ENCODE results near the gene PHACTR3. TPM values are rescaled to one million over a fixed set of nuclear protein-coding genes. Genes with fewer than 3 reads are reported as not detected.

Gene PHACTR3
- total RNA-seq, 1 experiment from 2014 or later: not detected

- no peak for ATAC-seq
- no peak overlapping the region for H3K9ac ChIP-seq (ENCODE audit: low read length)
- ChIA-PET POLR2A (no interaction called here), RAD21 (ENCODE audit: low non-redundant PET in 1 of 2, low total read pairs in 2 of 2, uncharacterized antibody in 2 of 2, unreplicated experiment in 2 of 2) (no interaction called here), CTCF (no interaction called here)
- no peaks in the 10 kb centered on the region for H3K36me3 ChIP-seq (ENCODE audit: control insufficient read depth in 1 of 2, insufficient read depth in 2 of 2, low read length in 2 of 2)
- H3K9me2 ChIP-seq (ENCODE audit: insufficient read depth): no peaks in the 10 kb centered on the region
- no peaks in the 10 kb centered on the region for H3K79me2 ChIP-seq (ENCODE audit: insufficient read depth, low read length)
- no TSS peak for BruUV-seq (replicated peaks)
- no peaks in the 10 kb centered on the region for H4K20me1 ChIP-seq (ENCODE audit: insufficient read depth)
- TF ChIP-seq REST (IDR thresholded peaks at IDR 0.05; ENCODE audit: low read depth): no peak
- no peak for TF ChIP-seq RAD21 (IDR thresholded peaks at IDR 0.05; ENCODE audit: low read depth)
- no peak for TF ChIP-seq EGR1 (IDR thresholded peaks at IDR 0.05; ENCODE audit: low read depth)
- TF ChIP-seq MAX (IDR thresholded peaks at IDR 0.05): no peak
- TF ChIP-seq POLR2A (IDR thresholded peaks at IDR 0.05; ENCODE audit: borderline replicate concordance, extremely low read depth, insufficient read depth, insufficient read length): no peak
- no peak for TF ChIP-seq SIN3A (IDR thresholded peaks at IDR 0.05; ENCODE audit: low read depth)
- TF ChIP-seq ATF3 (IDR thresholded peaks at IDR 0.05): no peak
- no peak for TF ChIP-seq EZH2 (IDR thresholded peaks at IDR 0.05)
- no peak for TF ChIP-seq TCF7L2 (IDR thresholded peaks at IDR 0.05; ENCODE audit: borderline replicate concordance, extremely low read depth, insufficient read depth, insufficient read length)
- no peak for TF ChIP-seq CBX3 (IDR thresholded peaks at IDR 0.05; ENCODE audit: low read depth)
- no peak for TF ChIP-seq JUND (IDR thresholded peaks at IDR 0.05)
- TF ChIP-seq SRF (IDR thresholded peaks at IDR 0.05; ENCODE audit: low read depth): no peak
- TF ChIP-seq CTCF (IDR thresholded peaks at IDR 0.05 in 2 of 3, conservative IDR thresholded peaks at IDR 0.05 in 1 of 3; ENCODE audit: borderline replicate concordance in 1 of 3, insufficient read depth in 1 of 3, low read depth in 2 of 3, low read length in 2 of 3): no peak
- TF ChIP-seq YY1 (IDR thresholded peaks at IDR 0.05; ENCODE audit: extremely low read depth, insufficient replicate concordance, low read depth, low read length): no peak
- no peaks in the 10 kb centered on the region for H3K9me3 ChIP-seq (ENCODE audit: control insufficient read depth in 1 of 2, insufficient read depth in 1 of 2, low read depth in 1 of 2, low read length in 2 of 2)
- no peak overlapping the region for H2AFZ ChIP-seq (ENCODE audit: low read depth, low read length, poor library complexity, severe bottlenecking)
- H3K4me1 ChIP-seq (ENCODE audit: control insufficient read depth in 1 of 2, insufficient read depth in 2 of 2, low read length in 2 of 2): no peaks in the 10 kb centered on the region
- H3K27ac ChIP-seq (ENCODE audit: low read depth, low read length): no peak overlapping the region
- DNase-seq (ENCODE audit: low read depth, low spot score): no peak
- H3K4me3 ChIP-seq (replicated peaks in 1 of 2; ENCODE audit: low read depth in 1 of 2, low read length in 2 of 2): no peak overlapping the region
- H3K4me2 ChIP-seq (ENCODE audit: low read length): no peak overlapping the region
- intact Hi-C loops (cut with micrococcal nuclease): no loop called here
- peaks cover 28% of the 10 kb centered on the region for H3K27me3 ChIP-seq (ENCODE audit: insufficient read depth, low read length)
Observed at GRCh38 chr20:59667981-59668515, 63.7 kb downstream of the PHACTR3 start.

Measured in HCT116 (cell line).